H1 (cell line): ENCODE data around the gene CCDC88C. TPM values are rescaled to one million over a fixed set of nuclear protein-coding genes. Genes with fewer than 3 reads are reported as not detected.
A peak's percentile ranks its signal among the peaks of the same experiment; 100 is the strongest.

Experiments used
- CTBP2 ChIP-seq: IDR thresholded peaks from 2 replicates; pipeline ENCODE4 v1.7.0; 2011; ENCODE audit warnings: borderline replicate concordance, mild to moderate bottlenecking, moderate library complexity, mixed read lengths, low read length; ENCODE audit not compliant: insufficient read depth, insufficient read length
- E2F6 ChIP-seq: IDR thresholded peaks from 2 replicates; pipeline ENCODE4 v1.6.1; 2012; ENCODE audit warnings: inconsistent platforms
- HDAC2 ChIP-seq, 2 experiments: fragments of 300-600 bp in 1 of 2; sonication (generic) in 1 of 2; IDR thresholded peaks; 2 replicates each; pipeline ENCODE4 v1.6.1; 2011 to 2012; ENCODE audit warnings: low read depth in 2 of 2, low read length in 2 of 2, mild to moderate bottlenecking in 2 of 2, moderate library complexity in 2 of 2, borderline replicate concordance in 1 of 2, inconsistent platforms in 1 of 2
- SIN3A ChIP-seq, 2 experiments: IDR thresholded peaks in 1 of 2; conservative IDR thresholded peaks in 1 of 2; 2 replicates each; pipeline ENCODE4 v1.6.1; 2011 to 2012; ENCODE audit warnings: low read length in 2 of 2, improper control_type of control experiment in 1 of 2, low read depth in 1 of 2, mild to moderate bottlenecking in 1 of 2
- TBP ChIP-seq: IDR thresholded peaks from 2 replicates; pipeline ENCODE4 v1.6.1; 2011; ENCODE audit warnings: low read depth, low read length, improper control_type of control experiment
- polyA plus RNA-seq, 7 experiments: library from polyadenylated mRNA; depleted of rRNA in 3 of 7; stranded (reverse) in 5 of 7; unstranded in 2 of 7; fragments of >200 nt in 5 of 7; fragments of 200-250 nt in 2 of 7; gene quantifications; 1 replicate in 5 of 7; 2 replicates in 1 of 7; 4 replicates in 1 of 7; pipeline versions ENCODE4 v1.2.1 to v1.2.3, GENCODE V29; 2011 to 2013; ENCODE audit warnings: missing spikeins in 2 of 7, mixed read lengths in 2 of 7
- total RNA-seq: library from RNA; stranded (reverse); fragmentation: NEBNext Ultra II Directional; extraction: Animal tissue kit (Norgen Biotek cat#: 25700); gene quantifications from 2 replicates; pipeline ENCODE4 v1.2.1, GENCODE V29; 2021

The CCDC88C gene
- total and polyA plus RNA-seq, 2 of the 8 experiments (the other 6 are each of a cell fraction or from before 2014, with no cell fraction given) = 10.3 to 57.7 TPM

- peak; percentile 56; the same call in 1 of the 2 replicates for TF ChIP-seq TBP
- no peak for TF ChIP-seq SIN3A (conservative IDR thresholded peaks at IDR 0.05 in 1 of 2, IDR thresholded peaks at IDR 0.05 in 1 of 2; ENCODE audit: low read depth in 1 of 2, low read length in 2 of 2)
- peak; percentile 90 for TF ChIP-seq E2F6
- no peak for TF ChIP-seq CTBP2
- TF ChIP-seq HDAC2 (IDR thresholded peaks at IDR 0.05; ENCODE audit: borderline replicate concordance in 1 of 2, low read depth in 2 of 2, low read length in 2 of 2) = no peak
Observed at GRCh38 chr14:91303091-91303923, 114.3 kb downstream of the CCDC88C start (continued).
